K562 (cell line): Measurements from ENCODE around the gene ERP44. TPM values are rescaled to one million over a fixed set of nuclear protein-coding genes. Genes with fewer than 3 reads are reported as not detected.

Experiments
- CBFA2T3 ChIP-seq: fragments of 450-650 bp; IDR thresholded peaks from 2 replicates; pipeline ENCODE4 v1.6.1; 2017
- CBX3 ChIP-seq, 2 experiments: IDR thresholded peaks; 1 replicate in 1 of 2; 2 replicates in 1 of 2; pipeline ENCODE4 v1.6.1; 2012; ENCODE audit warnings: inconsistent platforms in 2 of 2, low read length in 2 of 2, borderline replicate concordance in 1 of 2, control low read depth in 1 of 2
- CEBPB ChIP-seq: fragments of 450-650 bp; IDR thresholded peaks from 2 replicates; pipeline ENCODE4 v1.6.1; 2016; ENCODE audit warnings: missing genetic modification characterization, missing compliant biosample characterization
- COPS2 ChIP-seq: fragments of 450-650 bp; conservative IDR thresholded peaks from 2 replicates; pipeline ENCODE4 v1.6.1; 2016; ENCODE audit warnings: mild to moderate bottlenecking, moderate library complexity
- GATAD2A ChIP-seq: fragments of 450-650 bp; IDR thresholded peaks from 2 replicates; pipeline ENCODE4 v1.6.1; 2017
- KAT8 ChIP-seq: fragments of 450-650 bp; IDR thresholded peaks from 2 replicates; pipeline ENCODE4 v1.6.1; 2016; ENCODE audit warnings: low read depth, mild to moderate bottlenecking
- RAD21 ChIP-seq, 2 experiments: fragments of 250-450 bp in 1 of 2; fragments of 450-650 bp in 1 of 2; sonication (Bioruptor Pico) in 1 of 2; formaldehyde crosslinking in 1 of 2; IDR thresholded peaks in 1 of 2; conservative IDR thresholded peaks in 1 of 2; 2 replicates each; pipeline versions ENCODE4 v1.4.0 to v1.8.0; 2020 to 2022; ENCODE audit warnings: mild to moderate bottlenecking in 2 of 2, moderate library complexity in 1 of 2
- TRIM28 ChIP-seq: fragments of 450-650 bp; IDR thresholded peaks from 2 replicates; pipeline ENCODE4 v1.6.1; 2017
- ZNF121 ChIP-seq: sonication (generic); formaldehyde crosslinking; conservative IDR thresholded peaks from 2 replicates; pipeline ENCODE4 v1.8.0; 2022; ENCODE audit warnings: missing genetic modification reagents
- ZNF197 ChIP-seq: fragments of 200-800 bp; sonication (Bioruptor generic); IDR thresholded peaks from 2 replicates; pipeline ENCODE4 v1.6.1; 2016; ENCODE audit warnings: low read depth, missing genetic modification characterization, missing compliant biosample characterization
- ZNF23 ChIP-seq: fragments of 250-450 bp; sonication (Bioruptor Pico); IDR thresholded peaks from 2 replicates; pipeline ENCODE4 v1.4.0; 2020; ENCODE audit warnings: mild to moderate bottlenecking
- polyA plus RNA-seq, 8 experiments: library from polyadenylated mRNA; depleted of rRNA in 4 of 8; stranded (reverse) in 5 of 8; unstranded in 3 of 8; fragments of >200 nt; fragmentation: Nextera tagmentation in 2 of 8; fragmentation: Illumina TruSeq in 1 of 8; extraction: Ambion mirVana in 2 of 8; extraction: Trizol in 1 of 8; gene quantifications; 2 replicates each; pipeline versions ENCODE4 v1.2.1 to v1.2.3, GENCODE V29; 2011 to 2014; ENCODE audit warnings: inconsistent platforms in 1 of 8, missing spikeins in 1 of 8
- total RNA-seq, 7 experiments: library from RNA; depleted of rRNA in 6 of 7; stranded (reverse); fragments of >200 nt in 6 of 7; fragmentation: Illumina TruSeq in 2 of 7; extraction: Trizol in 2 of 7; gene quantifications; 2 replicates each; pipeline versions ENCODE4 v1.2.1 to v1.2.3, GENCODE V29; 2011 to 2021; ENCODE audit warnings: low replicate concordance in 1 of 7
- TF ChIP-seq, protein P1 (sequence below), 2 experiments: fragments of 450-650 bp; formaldehyde crosslinking in 1 of 2; IDR thresholded peaks; 2 replicates each; pipeline versions ENCODE4 v1.4.0 to v1.6.1; 2014 to 2020; ENCODE audit warnings: mild to moderate bottlenecking in 2 of 2, borderline replicate concordance in 1 of 2, low read depth in 1 of 2
- TF ChIP-seq, protein P2 (sequence below): fragments of 450-650 bp; IDR thresholded peaks from 2 replicates; pipeline ENCODE4 v1.6.1; 2016; ENCODE audit warnings: mild to moderate bottlenecking

The ERP44 gene
- total and polyA plus RNA-seq, 9 of the 15 experiments (the other 6 are each of a cell fraction or from before 2014, with no cell fraction given), result 9.2 to 23.4 (median 13.6) TPM

DNA sequence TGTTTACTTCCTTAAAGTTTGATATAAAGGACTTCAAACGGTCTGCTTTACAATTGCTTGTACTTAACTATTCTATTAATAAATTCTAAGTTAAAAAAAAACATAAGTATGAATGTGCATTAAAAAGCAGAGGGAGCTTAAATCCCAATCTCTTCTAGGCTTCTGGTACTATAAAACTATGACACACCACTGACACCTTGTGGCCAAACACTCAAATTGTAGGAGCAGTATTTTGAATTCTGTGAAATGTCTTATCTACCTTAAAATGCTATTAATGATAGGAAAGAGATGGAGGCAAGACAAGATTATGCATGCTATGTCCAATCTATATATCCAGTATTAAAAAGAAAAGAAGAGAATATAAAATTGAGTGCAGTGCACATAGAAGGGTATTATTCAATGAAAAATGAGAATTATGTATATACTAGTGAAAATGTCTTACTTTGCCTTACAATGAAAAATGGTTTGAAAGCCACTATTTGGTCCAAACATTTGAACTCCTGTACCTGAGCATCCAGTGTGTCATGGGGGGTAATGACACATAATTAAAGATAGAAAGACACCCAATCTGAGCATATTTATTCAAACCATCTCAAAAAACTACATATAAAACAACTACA, 87.6 kb downstream of the ERP44 start (continued):
- TF ChIP-seq, protein P1, sequence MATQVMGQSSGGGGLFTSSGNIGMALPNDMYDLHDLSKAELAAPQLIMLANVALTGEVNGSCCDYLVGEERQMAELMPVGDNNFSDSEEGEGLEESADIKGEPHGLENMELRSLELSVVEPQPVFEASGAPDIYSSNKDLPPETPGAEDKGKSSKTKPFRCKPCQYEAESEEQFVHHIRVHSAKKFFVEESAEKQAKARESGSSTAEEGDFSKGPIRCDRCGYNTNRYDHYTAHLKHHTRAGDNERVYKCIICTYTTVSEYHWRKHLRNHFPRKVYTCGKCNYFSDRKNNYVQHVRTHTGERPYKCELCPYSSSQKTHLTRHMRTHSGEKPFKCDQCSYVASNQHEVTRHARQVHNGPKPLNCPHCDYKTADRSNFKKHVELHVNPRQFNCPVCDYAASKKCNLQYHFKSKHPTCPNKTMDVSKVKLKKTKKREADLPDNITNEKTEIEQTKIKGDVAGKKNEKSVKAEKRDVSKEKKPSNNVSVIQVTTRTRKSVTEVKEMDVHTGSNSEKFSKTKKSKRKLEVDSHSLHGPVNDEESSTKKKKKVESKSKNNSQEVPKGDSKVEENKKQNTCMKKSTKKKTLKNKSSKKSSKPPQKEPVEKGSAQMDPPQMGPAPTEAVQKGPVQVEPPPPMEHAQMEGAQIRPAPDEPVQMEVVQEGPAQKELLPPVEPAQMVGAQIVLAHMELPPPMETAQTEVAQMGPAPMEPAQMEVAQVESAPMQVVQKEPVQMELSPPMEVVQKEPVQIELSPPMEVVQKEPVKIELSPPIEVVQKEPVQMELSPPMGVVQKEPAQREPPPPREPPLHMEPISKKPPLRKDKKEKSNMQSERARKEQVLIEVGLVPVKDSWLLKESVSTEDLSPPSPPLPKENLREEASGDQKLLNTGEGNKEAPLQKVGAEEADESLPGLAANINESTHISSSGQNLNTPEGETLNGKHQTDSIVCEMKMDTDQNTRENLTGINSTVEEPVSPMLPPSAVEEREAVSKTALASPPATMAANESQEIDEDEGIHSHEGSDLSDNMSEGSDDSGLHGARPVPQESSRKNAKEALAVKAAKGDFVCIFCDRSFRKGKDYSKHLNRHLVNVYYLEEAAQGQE (IDR thresholded peaks at IDR 0.05; ENCODE audit: borderline replicate concordance), result peak; percentile 71; the same call in 1 of the 2 replicates
- TF ChIP-seq, protein P1 (CRISPR knock-in tag; IDR thresholded peaks at IDR 0.05; ENCODE audit: low read depth), result no peak
- TF ChIP-seq CBX3 (IDR thresholded peaks at IDR 0.05; ENCODE audit: borderline replicate concordance in 1 of 2, low read length in 2 of 2) (0 out of 3 replicates have a peak, but pooled peaks of 1 of the 2 experiments have one; percentile 25), TRIM28 (0 out of 2 replicates have a peak, but pooled peaks have one; percentile 29), KAT8 (no peak), COPS2 (no peak), RAD21 (CRISPR knock-in tag; conservative IDR thresholded peaks at IDR 0.05 in 1 of 2, IDR thresholded peaks at IDR 0.05 in 1 of 2) (peak; percentile 83 to 90), ZNF121 (no peak), CEBPB (tag) (no peak), GATAD2A (no peak), CBFA2T3 (no peak), ZNF197 (CRISPR knock-in tag) (no peak), ZNF23 (CRISPR knock-in tag) (no peak)
- TF ChIP-seq, protein P2, sequence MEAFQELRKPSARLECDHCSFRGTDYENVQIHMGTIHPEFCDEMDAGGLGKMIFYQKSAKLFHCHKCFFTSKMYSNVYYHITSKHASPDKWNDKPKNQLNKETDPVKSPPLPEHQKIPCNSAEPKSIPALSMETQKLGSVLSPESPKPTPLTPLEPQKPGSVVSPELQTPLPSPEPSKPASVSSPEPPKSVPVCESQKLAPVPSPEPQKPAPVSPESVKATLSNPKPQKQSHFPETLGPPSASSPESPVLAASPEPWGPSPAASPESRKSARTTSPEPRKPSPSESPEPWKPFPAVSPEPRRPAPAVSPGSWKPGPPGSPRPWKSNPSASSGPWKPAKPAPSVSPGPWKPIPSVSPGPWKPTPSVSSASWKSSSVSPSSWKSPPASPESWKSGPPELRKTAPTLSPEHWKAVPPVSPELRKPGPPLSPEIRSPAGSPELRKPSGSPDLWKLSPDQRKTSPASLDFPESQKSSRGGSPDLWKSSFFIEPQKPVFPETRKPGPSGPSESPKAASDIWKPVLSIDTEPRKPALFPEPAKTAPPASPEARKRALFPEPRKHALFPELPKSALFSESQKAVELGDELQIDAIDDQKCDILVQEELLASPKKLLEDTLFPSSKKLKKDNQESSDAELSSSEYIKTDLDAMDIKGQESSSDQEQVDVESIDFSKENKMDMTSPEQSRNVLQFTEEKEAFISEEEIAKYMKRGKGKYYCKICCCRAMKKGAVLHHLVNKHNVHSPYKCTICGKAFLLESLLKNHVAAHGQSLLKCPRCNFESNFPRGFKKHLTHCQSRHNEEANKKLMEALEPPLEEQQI, result peak; percentile 46; the same call in 1 of the 2 replicates
